Epidermal melanocyte (primary cell): ENCODE measurements around the gene MMGT1.

Experiments
- DNase-seq: peaks from one replicate; pipeline ENCODE4 v3.0.0; 2011; ENCODE audit warnings: low spot score; ENCODE audit not compliant: insufficient read length

MMGT1 gene

DNA sequence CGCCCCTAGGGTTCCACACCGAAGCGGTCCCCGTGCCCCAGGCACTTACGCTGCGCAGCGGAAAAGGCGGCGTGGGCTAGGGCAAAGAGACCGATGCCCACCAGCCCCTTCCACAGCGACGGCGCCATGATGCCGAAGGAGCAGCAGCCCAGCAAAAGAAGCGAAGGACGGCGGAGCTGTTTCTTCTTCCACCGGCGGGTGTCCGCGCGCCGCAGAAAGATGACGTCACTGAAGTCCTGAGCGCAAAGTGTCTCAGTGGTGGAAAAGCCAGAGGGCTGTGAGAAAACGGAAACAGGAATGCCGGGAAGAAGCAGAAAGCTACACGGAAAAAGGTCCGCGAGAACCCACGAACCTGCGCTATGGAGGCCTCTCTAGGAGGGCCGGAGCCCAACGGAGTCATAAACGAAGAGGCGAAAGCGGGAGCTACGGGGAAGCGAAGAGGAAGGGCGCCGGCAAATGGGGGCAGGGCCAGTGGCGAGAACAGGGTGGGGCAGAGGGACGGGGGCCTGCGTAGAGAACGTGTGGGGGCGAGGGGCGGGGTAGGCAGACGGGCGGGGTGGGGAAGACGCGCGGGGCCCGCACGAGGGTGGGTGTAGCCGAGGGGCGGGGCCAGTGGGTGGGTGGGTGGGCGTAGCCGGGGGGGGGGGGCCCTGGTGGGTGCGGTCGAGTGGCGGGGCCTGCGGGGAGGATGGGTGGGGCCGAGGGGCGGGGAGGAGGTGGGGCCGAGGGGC lies at the start of gene MMGT1:
Gene MMGT1, minus strand, starts transcription at position 441 of the 731 bp plus-strand sequence. Its CDS starts 313 bp downstream, at position 128.
- DNase-seq: peak; percentile 61

GRCh38 chrX:136021903-136022302 lies 48.1 kb upstream of the MMGT1 start:
- no peak for DNase-seq

- no peak for DNase-seq
Observed at GRCh38 chrX:136021160-136021559, 47.4 kb upstream of the MMGT1 start.

DNA sequence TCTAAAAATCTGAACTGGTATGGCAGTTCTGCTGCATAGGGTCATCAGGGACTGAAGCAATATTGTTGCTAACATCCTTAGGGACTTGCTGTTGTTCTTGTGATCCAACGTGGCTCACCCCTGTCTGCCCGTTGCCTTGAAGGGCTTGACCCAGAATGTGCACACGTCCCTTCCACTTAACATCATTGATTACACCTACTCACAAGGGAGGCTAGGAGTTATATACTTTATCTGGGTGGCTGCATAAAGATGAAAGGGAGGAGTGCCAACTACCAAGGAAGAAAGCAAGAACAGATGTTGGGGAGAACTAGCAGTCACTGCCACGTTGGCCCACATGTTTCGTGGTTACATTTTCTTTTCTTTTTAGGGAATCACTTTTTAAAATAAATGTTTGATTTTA lies 45.4 kb upstream of the MMGT1 start:
- no peak for DNase-seq

DNA sequence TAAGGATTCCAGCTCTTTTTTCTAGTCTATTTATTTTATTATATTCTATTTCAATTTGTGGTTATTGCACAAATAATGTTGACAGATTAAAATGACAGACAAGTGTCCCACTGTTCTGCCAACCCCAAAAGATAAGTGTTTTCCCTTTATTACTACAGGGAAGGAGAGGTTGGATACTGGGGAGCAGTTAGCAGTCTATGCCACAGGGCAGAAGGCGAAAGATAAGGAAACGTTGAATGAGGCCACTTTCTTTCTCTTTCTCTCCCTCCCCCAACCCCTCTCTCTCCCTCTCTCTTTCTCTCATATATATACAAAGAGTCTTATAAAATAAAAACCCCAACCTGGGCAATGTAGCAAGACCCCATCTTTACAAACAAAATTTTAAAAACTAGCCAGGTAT lies 43.1 kb upstream of the MMGT1 start:
- DNase-seq: no peak

DNA sequence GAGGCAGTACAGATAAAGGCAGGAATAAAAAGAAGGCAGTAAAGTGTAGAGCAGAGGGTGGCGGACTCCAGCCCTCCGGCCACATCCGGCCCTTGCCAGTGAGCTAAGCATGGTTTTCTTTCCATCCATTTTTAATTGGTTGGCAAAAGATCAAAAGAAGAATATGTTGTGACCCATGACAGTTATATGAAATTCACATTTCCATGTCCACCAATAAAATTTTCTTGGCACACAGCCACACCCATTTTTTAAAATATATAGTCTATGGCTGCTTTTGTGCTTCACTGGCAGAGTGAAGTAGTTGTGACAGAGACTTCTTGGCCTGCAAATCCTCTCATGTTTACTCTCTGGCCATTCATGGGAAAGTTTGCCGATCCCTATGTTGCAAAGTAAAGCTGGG lies 41.2 kb upstream of the MMGT1 start:
- no peak for DNase-seq

DNA sequence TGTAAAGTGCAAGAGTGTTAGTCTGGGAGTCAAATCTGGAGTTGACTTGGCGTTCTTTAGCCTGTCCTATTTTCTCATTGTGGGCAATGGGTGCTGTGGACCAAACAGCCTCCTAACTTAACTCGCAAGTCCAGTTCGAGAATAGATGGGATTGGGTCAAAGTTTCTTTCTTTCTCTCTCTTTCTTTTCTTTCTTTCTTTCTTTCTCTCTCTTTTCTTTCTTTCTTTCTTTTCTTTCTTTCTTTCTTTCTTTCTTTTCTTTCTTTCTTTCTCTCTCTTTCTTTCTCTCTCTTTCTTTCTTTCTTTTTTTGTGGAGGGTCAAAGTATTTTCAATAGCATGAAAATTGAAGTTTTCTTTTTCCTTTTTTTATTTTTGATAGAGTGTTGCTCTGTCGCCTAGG lies 14.5 kb upstream of the MMGT1 start:
- no peak for DNase-seq

- no peak for DNase-seq
Observed at GRCh38 chrX:135985973-135986310, 12.2 kb upstream of the MMGT1 start.

DNA sequence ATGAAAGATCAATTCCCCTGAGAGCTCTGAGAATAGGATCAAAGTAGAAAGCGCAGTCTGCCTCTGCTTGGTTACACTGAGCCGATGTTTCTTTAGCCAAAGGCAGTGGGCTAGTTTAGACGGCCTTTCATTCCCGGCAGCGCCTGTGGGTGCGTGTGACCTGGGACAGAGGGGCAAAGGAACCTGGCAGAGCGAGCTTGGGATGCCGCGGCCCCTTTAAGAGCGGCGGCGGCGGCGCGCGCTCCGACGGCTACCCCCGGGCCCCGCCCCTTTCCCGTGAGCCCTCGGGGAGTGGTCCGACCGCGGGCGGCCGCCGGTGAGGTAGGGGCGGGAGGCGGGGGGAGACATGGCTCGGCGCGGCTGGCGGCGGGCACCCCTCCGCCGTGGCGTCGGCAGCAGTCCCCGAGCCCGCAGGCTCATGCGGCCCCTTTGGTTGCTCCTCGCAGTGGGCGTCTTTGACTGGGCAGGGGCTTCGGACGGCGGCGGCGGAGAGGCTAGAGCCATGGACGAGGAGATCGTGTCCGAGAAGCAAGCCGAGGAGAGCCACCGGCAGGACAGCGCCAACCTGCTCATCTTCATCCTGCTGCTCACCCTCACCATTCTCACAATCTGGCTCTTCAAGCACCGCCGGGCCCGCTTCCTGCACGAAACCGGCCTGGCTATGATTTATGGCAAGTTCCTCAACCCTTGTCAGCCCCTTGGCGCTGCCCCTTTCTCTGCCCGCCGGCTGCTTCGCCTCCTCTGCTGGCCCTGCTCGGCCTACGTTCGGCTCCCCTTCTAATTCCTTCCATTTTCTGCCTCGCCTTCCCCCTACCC lies 11.6 kb upstream of the MMGT1 start, which contains the start of gene SLC9A6:
Gene SLC9A6, plus strand, starts transcription at position 279 of the 816 bp plus-strand sequence. Its CDS starts 224 bp downstream, at position 503.
- DNase-seq: no peak

DNA sequence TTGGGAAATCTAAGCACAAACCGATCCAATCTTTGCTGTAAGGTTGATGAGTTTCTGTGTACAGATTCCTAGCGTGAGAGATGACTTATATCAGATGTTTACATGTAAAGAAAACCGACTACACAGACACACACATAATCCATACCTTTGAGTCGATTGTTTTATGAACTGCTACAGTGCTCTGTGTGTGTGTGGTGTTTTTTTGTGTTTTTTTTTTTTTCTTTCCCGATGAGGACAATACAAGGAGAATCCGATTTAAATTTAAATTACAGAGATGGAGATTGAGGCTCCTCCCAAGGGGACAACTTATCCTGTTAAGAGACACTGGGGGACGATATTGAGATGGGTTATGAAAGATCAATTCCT lies 11.0 kb upstream of the MMGT1 start:
- no peak for DNase-seq

- DNase-seq: no peak
Observed at GRCh38 chrX:135984256-135984655, 10.5 kb upstream of the MMGT1 start.

GRCh38 chrX:135982860-135983259 lies 9.1 kb upstream of the MMGT1 start:
- no peak for DNase-seq

DNA sequence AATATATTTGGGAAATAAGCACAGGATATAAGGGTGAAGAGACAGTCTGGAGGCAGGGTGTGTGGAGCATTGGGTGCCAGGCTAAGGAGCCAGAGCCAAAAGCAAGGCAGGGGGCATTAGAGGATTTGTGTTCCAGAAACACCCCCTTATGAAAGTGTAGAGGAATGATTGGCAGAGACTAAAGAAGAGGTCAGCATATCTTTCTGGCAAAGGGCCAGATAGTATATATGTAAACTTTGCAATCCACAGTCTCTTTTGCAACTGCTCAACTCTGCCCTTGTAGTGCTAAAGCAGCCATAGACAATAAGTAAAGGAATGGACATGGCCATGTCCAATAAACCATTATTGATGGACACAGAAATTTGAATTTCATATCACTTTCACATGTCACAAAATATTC lies 7.9 kb upstream of the MMGT1 start:
- no peak for DNase-seq

GRCh38 chrX:135981010-135981409 lies 7.2 kb upstream of the MMGT1 start:
- no peak for DNase-seq

DNA sequence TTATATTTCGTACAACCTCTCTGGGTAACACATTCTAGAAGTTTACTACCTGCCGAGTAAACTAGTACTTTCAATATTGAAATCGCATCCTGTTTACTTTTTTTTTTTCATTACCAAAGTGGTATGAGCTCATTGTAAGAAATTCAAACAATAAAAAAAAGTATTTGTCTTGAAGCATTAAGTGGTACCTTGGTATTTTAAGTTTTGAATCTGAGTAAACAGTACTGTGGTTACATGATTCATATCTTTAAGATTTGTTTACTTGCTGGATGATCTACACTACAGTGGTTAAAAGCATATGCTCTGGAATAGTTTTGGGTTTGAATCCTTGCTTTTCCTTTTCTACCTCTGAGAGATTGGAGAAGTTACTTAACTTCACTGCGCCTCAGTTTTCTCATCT lies 3.8 kb upstream of the MMGT1 start:
- DNase-seq: no peak

DNA sequence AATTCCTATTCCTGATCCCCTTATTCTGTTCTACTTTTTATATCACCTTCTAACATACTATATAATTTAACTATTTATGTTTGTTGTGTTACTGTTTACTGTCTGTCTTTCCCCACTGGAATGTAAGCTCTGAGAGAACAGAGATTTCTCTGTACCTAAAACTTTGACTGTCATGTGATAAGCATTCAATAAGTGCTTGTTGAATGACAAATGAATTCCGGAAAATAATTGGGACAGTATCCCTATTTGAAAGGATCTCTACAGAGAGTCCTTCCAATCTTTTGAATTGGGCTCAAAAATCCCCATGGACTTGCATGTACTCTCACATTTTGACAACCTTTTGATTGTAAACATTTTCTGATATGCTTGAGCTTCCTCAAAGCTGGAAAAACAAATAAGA lies 1.6 kb upstream of the MMGT1 start:
- no peak for DNase-seq

GRCh38 chrX:135974279-135974856 lies 580 bp upstream of the MMGT1 start:
- no peak for DNase-seq

DNA sequence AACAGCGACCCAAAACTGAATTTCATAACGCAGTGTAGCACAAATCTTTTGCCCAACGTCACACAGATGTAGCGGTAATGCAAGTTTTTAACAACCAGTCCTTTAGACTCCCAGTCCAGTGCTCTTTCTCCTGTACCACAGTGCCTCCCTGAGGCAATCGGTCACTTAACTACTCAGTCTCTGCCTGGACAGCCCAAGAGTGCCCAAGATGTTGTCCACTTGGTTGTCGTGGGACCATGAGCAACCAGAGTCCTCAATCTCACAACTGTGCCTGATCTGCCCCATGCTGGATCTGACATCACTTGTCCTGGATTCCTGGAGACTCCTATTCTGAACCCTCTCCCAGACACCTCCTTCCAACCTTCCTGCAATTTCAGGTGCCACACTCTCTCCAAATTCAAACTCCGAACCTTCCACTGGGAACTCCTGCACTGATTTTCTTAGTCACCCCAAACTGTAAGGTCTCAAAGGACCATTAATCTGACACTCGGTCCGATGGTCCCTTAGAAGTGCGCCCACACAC lies 702 bp downstream of the MMGT1 start:
- DNase-seq: no peak

DNA sequence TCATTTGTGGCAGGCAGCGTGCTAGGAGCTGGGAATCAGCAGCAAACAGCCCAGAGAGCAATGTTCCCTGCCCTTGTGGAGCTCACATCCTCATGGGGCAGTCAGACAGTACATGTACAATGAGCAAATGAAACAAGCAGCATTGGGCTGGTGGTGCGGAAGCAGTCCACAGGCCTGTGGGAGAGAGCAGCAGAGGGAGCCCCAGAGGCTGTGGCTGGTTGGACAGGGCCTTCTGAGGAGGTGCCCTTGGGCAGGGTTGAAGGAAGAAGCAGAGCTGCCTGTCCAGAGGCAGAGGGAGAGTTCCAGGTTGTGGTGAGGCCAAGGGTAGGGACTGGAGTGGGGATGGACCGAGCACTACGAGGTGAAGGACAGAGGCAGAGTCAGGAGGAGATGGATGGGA lies 22.5 kb downstream of the MMGT1 start:
- no peak for DNase-seq

DNA sequence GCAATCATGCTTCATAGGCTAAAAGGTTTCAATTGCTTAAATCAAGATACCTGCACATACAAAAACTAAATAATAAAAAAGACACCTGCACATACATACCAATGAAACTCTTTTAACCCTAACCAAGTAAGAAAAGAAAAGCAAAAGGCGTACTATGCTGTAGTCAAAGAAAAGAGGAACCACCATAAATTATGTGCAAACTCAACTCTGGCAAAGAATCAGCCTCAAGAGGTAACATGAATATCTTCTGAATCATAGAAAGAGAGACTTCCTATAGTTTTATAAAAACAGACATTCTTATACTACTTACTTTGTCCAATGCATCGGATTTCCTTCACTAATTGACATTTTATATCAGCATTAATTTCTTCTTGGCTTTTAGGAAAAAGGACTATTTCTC lies 29.3 kb downstream of the MMGT1 start:
- DNase-seq: no peak

DNA sequence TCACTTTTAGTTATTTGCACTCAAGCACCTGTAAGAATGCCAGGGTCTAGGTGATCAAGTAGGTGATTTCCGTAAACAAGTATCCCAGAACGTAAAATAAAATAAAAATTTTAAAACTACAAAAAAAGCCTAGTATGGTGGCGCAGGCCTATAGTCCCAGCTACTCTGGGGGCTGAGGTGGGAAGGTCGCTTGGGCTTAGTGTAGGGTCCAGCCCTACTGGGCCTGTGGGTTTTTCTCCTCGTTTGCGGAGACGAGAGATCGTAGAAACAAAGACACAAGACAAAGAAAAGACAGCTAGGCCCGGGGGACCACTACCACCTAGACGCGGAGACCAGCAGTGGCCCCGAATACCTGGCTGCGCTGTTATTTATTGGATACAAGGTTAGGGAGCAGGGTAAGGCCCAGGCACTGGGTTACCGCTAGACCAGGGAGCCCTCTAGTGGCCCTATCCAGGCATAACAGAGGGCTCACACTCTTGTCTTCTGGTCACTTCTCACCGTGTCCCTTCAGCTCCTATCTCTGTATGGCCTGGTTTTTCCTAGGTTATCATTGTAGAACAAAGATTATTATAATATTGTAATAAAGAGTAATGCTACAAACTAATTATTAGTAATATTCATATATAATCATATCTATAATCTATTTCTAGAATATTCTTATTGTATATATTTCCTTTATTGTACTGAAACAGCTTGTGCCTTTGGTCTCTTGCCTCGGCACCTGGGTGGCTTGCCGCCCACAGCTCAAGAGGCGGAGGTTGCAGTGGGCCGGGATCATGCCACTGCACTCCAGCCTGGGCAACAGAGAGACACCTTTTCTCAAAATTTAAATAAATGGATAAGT lies 41.9 kb downstream of the MMGT1 start:
- no peak for DNase-seq
